ENCODE measurements around the gene MPC1. TPM values are rescaled to one million over a fixed set of nuclear protein-coding genes. Genes with fewer than 3 reads are reported as not detected.

MPC1 gene
- total RNA-seq, 3 donors from 2014 or later: 37.4 to 66.9 (median 65.7) TPM

DNA sequence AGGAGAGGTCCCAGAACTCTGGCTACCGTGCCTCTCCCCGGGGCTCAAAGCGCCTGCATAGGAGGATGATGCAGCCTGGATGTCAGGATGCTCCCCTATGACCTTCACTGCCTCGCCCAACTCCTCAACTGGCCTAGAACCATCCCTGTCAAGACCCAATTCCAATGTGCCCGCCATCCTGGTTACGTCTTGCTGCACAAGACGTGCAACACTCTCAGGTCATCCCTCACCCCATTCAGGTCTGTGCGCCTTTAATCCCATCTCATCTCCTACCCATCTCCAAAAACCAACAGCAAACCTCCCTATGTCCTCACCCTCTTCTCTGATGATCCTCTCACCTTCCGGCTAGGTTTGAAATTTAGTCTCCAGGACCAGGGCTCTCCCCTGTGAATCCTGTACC lies 43.9 kb downstream of the MPC1 start:
- Histone ChIP-seq H3K27me3 (no peaks in the 10 kb centered on the region), H3K27ac (no peak overlapping the region), H3K4me3 (no peak overlapping the region), H3K36me3 (no peaks in the 10 kb centered on the region), H3K9me3 (no peaks in the 10 kb centered on the region), H3K4me1 (peaks cover 0 to 20% of the 10 kb centered on the region in 2 donors)
- TF ChIP-seq, protein P1, sequence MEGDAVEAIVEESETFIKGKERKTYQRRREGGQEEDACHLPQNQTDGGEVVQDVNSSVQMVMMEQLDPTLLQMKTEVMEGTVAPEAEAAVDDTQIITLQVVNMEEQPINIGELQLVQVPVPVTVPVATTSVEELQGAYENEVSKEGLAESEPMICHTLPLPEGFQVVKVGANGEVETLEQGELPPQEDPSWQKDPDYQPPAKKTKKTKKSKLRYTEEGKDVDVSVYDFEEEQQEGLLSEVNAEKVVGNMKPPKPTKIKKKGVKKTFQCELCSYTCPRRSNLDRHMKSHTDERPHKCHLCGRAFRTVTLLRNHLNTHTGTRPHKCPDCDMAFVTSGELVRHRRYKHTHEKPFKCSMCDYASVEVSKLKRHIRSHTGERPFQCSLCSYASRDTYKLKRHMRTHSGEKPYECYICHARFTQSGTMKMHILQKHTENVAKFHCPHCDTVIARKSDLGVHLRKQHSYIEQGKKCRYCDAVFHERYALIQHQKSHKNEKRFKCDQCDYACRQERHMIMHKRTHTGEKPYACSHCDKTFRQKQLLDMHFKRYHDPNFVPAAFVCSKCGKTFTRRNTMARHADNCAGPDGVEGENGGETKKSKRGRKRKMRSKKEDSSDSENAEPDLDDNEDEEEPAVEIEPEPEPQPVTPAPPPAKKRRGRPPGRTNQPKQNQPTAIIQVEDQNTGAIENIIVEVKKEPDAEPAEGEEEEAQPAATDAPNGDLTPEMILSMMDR (IDR thresholded peaks at IDR 0.05): no peak
- TF ChIP-seq POLR2A (IDR thresholded peaks at IDR 0.05) (no peak), POLR2AphosphoS5 (IDR thresholded peaks at IDR 0.05) (no peak)
- intact Hi-C loops (cut with DNase I; ENCODE audit: low total_unique reads): no loop called here
- no peak for DNase-seq (ENCODE audit: low spot score in 2 of 2)

DNA sequence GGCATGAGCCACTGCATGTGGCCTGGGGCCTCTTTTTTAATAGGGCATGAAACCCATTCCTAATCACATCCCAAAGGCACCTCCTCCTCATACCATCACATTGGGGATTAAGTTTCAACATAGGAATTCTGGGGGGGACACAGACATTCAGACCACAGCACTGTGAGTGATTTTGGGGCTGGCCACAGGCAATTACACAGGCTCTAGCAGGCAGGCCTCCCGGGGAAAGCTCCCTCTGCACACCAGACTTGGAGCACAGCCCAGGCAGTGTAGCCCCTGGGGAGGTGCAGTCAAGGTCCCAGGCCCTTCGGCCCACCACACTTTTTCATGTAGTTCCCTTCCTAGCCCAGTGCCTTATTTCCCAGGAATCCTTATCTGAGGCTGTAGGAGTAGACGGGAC lies 45.9 kb downstream of the MPC1 start:
- intact Hi-C loops (cut with DNase I; ENCODE audit: low total_unique reads): no loop called here
- no peak for DNase-seq (ENCODE audit: low spot score in 2 of 2)
- Histone ChIP-seq H3K4me1 (peaks cover 0 to 13% of the 10 kb centered on the region in 2 donors), H3K27me3 (no peaks in the 10 kb centered on the region), H3K4me3 (no peak overlapping the region), H3K27ac (no peak overlapping the region), H3K36me3 (no peaks in the 10 kb centered on the region), H3K9me3 (no peaks in the 10 kb centered on the region)
- no peak for TF ChIP-seq POLR2A (IDR thresholded peaks at IDR 0.05)
- no peak for TF ChIP-seq POLR2AphosphoS5 (IDR thresholded peaks at IDR 0.05)
- TF ChIP-seq, protein P1 (IDR thresholded peaks at IDR 0.05): no peak

DNA sequence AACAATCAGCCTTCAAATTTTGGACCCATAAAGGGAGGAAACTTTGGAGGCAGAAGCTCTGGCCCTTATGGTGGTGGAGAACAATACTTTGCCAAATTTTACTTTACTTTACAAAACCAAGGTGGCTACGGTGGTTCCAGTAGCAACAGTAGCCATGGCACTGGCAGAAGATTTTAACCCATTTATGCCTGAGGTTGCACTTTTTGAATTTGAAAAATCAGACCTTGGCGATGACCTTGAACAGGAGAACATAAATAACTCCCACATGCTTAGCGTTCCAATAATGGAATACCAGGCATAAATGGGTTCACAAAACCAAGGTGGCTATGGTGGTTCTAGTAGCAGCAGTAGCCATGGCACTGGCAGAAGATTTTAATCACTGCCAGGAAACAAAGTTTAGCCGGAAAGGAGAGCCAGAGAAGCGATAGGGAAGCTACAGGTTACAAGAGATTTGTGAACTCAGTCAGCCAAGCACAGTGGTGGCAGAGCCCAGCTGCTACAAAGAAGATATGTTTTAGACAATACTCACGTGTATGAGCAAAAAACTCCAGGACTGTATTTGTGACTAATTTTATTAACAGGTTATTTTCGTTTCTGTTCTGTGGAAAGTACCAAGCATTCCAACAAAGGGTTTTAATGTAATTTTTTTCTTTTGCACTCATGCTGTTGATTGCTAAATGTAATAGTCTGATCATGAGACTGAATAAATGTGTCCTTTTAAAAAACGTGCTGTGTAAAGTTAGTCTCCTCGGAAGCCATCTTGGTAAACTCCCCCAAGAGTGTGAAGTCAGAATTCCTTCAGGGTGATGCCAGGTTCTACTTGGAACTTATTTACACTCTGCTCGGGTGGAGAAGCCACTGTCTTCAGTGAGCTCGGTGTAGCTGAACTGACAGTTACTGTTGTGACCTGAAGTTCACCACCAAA lies 47.1 kb downstream of the MPC1 start:
- Histone ChIP-seq H3K9me3 (no peaks in the 10 kb centered on the region), H3K27me3 (no peaks in the 10 kb centered on the region), H3K4me3 (no peak overlapping the region), H3K4me1 (peaks cover 0 to 8% of the 10 kb centered on the region in 2 donors), H3K27ac (no peak overlapping the region), H3K36me3 (no peaks in the 10 kb centered on the region)
- no peak for DNase-seq (ENCODE audit: low spot score in 2 of 2)
- intact Hi-C loops (cut with DNase I; ENCODE audit: low total_unique reads): no loop called here
- no peak for TF ChIP-seq POLR2AphosphoS5 (IDR thresholded peaks at IDR 0.05)
- TF ChIP-seq POLR2A (IDR thresholded peaks at IDR 0.05): no peak
- TF ChIP-seq, protein P1 (IDR thresholded peaks at IDR 0.05): no peak

DNA sequence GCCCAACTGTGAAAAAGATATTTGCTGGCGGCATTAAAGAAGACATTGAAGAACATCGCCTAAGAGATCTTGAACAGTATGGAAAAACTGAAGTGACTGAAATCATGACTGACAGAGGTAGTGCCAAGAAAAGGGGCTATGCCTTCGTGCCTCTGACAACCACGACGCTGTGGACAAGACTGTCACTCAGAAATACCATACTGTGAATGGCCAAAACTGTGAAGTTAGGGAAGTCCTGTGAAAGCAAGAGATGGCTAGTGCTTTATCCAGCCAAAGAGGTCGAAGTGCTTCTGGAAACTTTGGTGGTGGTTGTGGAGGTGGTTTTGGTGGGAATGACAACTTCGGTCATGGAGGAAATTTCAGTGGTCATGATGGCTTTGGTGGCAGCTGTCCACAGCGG lies 47.9 kb downstream of the MPC1 start:
- intact Hi-C loops (cut with DNase I; ENCODE audit: low total_unique reads): no loop called here
- Histone ChIP-seq H3K4me1 (peaks cover 0 to under 1% of the 10 kb centered on the region in 2 donors), H3K9me3 (no peaks in the 10 kb centered on the region), H3K27me3 (no peaks in the 10 kb centered on the region), H3K27ac (no peak overlapping the region), H3K36me3 (no peaks in the 10 kb centered on the region), H3K4me3 (no peak overlapping the region)
- no peak for DNase-seq (ENCODE audit: low spot score in 2 of 2)
- TF ChIP-seq, protein P1 (IDR thresholded peaks at IDR 0.05): no peak
- no peak for TF ChIP-seq POLR2AphosphoS5 (IDR thresholded peaks at IDR 0.05)

Data from breast epithelium (tissue), 4 donors.